Nephron (organoid): ENCODE results near the gene OR2L8.

ENCODE experiments used
- H3K27ac Mint-ChIP-seq, 3 experiments: 2 replicates each; pipeline ENCODE4 v1.8.0; 2020; ENCODE audit warnings: mixed read lengths in 3 of 3, mild to moderate bottlenecking in 2 of 3, moderate library complexity in 1 of 3
- H3K27me3 Mint-ChIP-seq: 2 replicates; pipeline ENCODE4 v1.8.0; 2021; ENCODE audit warnings: low read depth, mild to moderate bottlenecking, moderate library complexity, mixed read lengths
- H3K36me3 Mint-ChIP-seq: 2 replicates; pipeline ENCODE4 v1.8.0; 2020; ENCODE audit warnings: low read depth, mixed read lengths
- H3K4me1 Mint-ChIP-seq: 2 replicates; pipeline ENCODE4 v1.8.0; 2020; ENCODE audit warnings: mixed read lengths
- H3K4me3 Mint-ChIP-seq, 3 experiments: 2 replicates each; pipeline ENCODE4 v1.8.0; 2020; ENCODE audit warnings: mild to moderate bottlenecking in 3 of 3, mixed read lengths in 3 of 3, moderate library complexity in 2 of 3
- H3K9me3 Mint-ChIP-seq: 2 replicates; pipeline ENCODE4 v1.8.0; 2020; ENCODE audit warnings: mixed read lengths
- TF ChIP-seq, protein P1 (sequence below), 3 experiments: fragments of 200-600 bp; sonication (generic); IDR thresholded peaks; one replicate each; pipeline ENCODE4 v1.5.0; 2021; ENCODE audit warnings: antibody characterized with exemption in 3 of 3; ENCODE audit not compliant: unreplicated experiment in 3 of 3

Gene OR2L8

GRCh38 chr1:247913786-247914185 lies 34.9 kb upstream of the OR2L8 start:
- Mint-ChIP-seq H3K27me3 (no peaks in the 10 kb centered on the region), H3K4me3 (no peak overlapping the region), H3K4me1 (no peaks in the 10 kb centered on the region), H3K36me3 (no peaks in the 10 kb centered on the region), H3K9me3 (peaks cover 26% of the 10 kb centered on the region), H3K27ac (no peak overlapping the region)
- TF ChIP-seq, protein P1, sequence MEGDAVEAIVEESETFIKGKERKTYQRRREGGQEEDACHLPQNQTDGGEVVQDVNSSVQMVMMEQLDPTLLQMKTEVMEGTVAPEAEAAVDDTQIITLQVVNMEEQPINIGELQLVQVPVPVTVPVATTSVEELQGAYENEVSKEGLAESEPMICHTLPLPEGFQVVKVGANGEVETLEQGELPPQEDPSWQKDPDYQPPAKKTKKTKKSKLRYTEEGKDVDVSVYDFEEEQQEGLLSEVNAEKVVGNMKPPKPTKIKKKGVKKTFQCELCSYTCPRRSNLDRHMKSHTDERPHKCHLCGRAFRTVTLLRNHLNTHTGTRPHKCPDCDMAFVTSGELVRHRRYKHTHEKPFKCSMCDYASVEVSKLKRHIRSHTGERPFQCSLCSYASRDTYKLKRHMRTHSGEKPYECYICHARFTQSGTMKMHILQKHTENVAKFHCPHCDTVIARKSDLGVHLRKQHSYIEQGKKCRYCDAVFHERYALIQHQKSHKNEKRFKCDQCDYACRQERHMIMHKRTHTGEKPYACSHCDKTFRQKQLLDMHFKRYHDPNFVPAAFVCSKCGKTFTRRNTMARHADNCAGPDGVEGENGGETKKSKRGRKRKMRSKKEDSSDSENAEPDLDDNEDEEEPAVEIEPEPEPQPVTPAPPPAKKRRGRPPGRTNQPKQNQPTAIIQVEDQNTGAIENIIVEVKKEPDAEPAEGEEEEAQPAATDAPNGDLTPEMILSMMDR (IDR thresholded peaks at IDR 0.05; ENCODE audit: unreplicated experiment in 3 of 3): no peak

GRCh38 chr1:247914941-247915662 lies 33.6 kb upstream of the OR2L8 start:
- TF ChIP-seq, protein P1 (IDR thresholded peaks at IDR 0.05; ENCODE audit: unreplicated experiment in 3 of 3): no peak
- H3K36me3 Mint-ChIP-seq: no peaks in the 10 kb centered on the region
- no peak overlapping the region for H3K4me3 Mint-ChIP-seq
- H3K4me1 Mint-ChIP-seq: no peaks in the 10 kb centered on the region
- H3K9me3 Mint-ChIP-seq: peaks cover 20% of the 10 kb centered on the region
- no peaks in the 10 kb centered on the region for H3K27me3 Mint-ChIP-seq
- no peak overlapping the region for H3K27ac Mint-ChIP-seq

GRCh38 chr1:247919952-247920351 lies 28.7 kb upstream of the OR2L8 start, which contains the start of gene OR2T8:
Gene OR2T8 (plus strand): TSS chr1:247920252. CDS start chr1:247921018, 766 bp downstream.
- TF ChIP-seq, protein P1 (IDR thresholded peaks at IDR 0.05; ENCODE audit: unreplicated experiment in 3 of 3): no peak
- Mint-ChIP-seq H3K27ac (no peak within 1 kb of the TSS), H3K4me1 (no peaks in the 10 kb centered on the region), H3K4me3 (no peak within 1 kb of the TSS), H3K27me3 (no peaks in the 10 kb centered on the region), H3K9me3 (peaks cover 18% of the 10 kb centered on the region), H3K36me3 (no peaks in the 10 kb centered on the region)

- Mint-ChIP-seq H3K27ac (no peak overlapping the region), H3K4me1 (no peaks in the 10 kb centered on the region), H3K27me3 (no peaks in the 10 kb centered on the region), H3K36me3 (no peaks in the 10 kb centered on the region), H3K9me3 (peaks cover 18% of the 10 kb centered on the region), H3K4me3 (no peak overlapping the region)
- TF ChIP-seq, protein P1 (IDR thresholded peaks at IDR 0.05; ENCODE audit: unreplicated experiment in 3 of 3): no peak
These were observed 24.7 kb upstream of the OR2L8 start for GRCh38 chr1:247923941-247924340.

DNA sequence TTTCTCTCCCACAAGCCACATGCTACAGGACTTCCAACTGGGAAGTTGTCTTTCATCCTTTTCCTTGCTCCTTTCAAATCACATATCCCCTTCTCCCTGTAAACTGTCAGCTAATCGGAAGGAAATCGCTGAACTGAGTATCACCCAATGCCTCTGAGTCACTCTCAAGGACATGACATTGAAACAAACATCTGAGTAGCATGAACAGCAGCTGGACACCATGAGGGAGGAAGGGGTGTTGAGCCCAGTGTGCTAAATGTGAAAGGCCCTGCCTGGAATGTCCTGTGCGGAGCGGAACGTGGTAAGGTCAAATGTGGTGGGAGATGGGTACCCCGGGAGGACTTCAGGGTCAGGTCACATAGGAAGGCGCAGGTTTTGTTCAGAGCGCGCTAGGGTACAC lies 23.8 kb upstream of the OR2L8 start, which contains the start of gene OR2AJ1:
TSS of gene OR2AJ1 (plus strand) at position 22 of the 400 bp plus-strand sequence. CDS start 8,880 bp downstream, outside the sequence.
- no peak within 1 kb of the TSS for H3K4me3 Mint-ChIP-seq
- H3K9me3 Mint-ChIP-seq: peaks cover 19% of the 10 kb centered on the region
- H3K36me3 Mint-ChIP-seq: no peaks in the 10 kb centered on the region
- no peaks in the 10 kb centered on the region for H3K4me1 Mint-ChIP-seq
- H3K27ac Mint-ChIP-seq: no peak within 1 kb of the TSS
- no peaks in the 10 kb centered on the region for H3K27me3 Mint-ChIP-seq
- TF ChIP-seq, protein P1 (IDR thresholded peaks at IDR 0.05; ENCODE audit: unreplicated experiment in 3 of 3): no peak

- no peak overlapping the region for H3K4me3 Mint-ChIP-seq
- no peak overlapping the region for H3K27ac Mint-ChIP-seq
- TF ChIP-seq, protein P1 (IDR thresholded peaks at IDR 0.05; ENCODE audit: unreplicated experiment in 3 of 3): no peak
- H3K27me3 Mint-ChIP-seq: peaks cover 7% of the 10 kb centered on the region
- peaks cover 17% of the 10 kb centered on the region for H3K9me3 Mint-ChIP-seq
- H3K4me1 Mint-ChIP-seq: no peaks in the 10 kb centered on the region
- H3K36me3 Mint-ChIP-seq: no peaks in the 10 kb centered on the region
These were observed 14.7 kb upstream of the OR2L8 start for GRCh38 chr1:247933989-247934388.
